GM19023 (cell line): ENCODE data around the gene GUCY2D.

Experiments
- ATAC-seq: cut with Tn5 transposase; IDR thresholded peaks from one replicate; pipeline ENCODE4 v1.9.1; 2021; ENCODE audit warnings: mild to moderate bottlenecking, moderate library complexity; ENCODE audit not compliant: unreplicated experiment

The GUCY2D gene

DNA sequence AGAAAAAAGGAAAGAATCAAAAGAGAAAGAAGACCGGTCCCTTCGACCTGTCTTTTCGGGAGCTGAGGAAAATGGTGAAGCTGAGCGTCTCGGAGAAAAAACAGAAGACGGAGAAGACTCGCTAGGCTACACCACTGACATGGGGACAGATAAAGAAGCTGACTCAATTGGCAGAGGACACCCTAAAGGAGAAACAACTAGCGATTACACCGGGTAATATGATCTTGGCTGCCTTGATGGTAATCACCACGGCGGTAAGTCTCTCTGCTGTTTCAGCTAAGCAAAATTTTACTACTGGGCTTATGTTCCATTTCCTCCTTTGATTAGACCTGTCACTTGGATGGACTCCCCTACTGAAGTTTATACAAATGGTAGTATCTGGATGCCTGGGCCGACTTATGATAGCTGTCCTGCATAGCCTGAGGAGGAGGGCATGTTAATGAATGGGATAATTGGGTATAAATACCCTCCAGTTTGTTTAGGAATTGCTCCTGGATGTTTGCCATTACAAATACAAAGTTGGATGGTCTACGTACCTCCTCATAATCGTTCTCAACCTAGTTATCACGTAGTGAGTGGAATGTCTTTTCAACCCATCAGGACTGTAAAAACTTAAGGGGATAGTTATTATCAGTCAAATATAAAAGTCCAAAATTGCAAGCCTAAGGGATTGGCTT, 60.5 kb downstream of the GUCY2D start:
- ATAC-seq = no peak

DNA sequence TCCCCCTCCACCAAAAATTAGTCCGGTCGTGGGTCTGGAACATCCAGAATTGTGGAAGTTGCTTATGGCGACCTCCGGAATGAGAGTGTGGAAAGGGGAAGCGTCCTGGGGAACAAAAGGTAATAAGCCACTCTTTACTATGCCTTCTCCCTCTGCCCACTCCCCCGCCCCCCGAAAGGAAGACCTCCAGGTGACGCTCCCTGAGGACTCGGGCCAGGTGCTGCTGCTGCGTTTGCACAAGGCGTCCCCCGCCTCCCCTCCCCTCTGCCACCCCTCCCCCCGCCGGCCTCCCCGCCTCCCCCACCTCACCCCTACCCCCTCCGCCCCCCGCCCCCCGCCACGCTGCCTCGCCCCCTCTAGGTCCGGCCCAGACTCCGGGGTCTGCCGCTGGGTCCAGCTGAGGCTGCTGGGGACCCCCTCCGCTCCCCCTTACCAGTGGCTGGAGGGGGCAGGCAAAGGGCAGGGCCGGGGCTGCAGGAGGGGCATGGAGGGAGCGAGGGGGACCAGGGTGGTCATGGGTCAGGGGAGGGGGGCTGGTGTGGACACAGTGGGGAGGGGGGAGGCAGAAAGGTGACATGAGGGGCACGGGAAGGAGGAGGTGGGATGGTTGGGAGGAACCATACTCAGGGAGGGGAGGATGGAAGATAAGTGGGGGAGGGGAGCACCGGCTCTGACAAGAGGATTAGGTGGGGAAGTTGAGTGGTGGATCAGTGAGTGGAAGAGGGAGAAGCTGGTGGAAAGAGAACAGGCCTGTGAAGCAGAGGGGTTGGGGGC, 61.5 kb downstream of the GUCY2D start:
- no peak for ATAC-seq

DNA sequence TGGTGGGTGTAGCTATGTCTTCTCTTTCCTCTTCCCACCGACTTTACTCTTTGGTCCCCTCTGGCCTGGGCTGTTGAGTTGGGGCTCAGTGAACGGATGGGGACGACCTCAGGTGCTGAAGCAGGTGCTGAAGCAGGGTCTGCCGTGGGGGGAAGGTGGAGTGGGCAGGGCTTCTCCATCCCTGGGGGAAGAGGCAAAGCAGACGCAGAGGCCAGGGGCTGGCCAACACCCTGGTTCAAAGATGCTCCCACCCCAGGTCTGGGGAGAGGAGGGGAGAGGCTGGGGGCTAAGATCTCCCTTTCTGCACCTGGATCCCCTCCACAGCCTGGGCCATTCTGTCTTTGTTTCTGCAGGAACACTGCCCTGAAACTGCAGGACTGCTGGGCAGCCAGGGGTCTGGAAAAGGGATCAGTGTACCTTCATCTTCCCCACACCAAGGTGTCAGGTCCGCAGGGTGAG, 62.2 kb downstream of the GUCY2D start:
- no peak for ATAC-seq

DNA sequence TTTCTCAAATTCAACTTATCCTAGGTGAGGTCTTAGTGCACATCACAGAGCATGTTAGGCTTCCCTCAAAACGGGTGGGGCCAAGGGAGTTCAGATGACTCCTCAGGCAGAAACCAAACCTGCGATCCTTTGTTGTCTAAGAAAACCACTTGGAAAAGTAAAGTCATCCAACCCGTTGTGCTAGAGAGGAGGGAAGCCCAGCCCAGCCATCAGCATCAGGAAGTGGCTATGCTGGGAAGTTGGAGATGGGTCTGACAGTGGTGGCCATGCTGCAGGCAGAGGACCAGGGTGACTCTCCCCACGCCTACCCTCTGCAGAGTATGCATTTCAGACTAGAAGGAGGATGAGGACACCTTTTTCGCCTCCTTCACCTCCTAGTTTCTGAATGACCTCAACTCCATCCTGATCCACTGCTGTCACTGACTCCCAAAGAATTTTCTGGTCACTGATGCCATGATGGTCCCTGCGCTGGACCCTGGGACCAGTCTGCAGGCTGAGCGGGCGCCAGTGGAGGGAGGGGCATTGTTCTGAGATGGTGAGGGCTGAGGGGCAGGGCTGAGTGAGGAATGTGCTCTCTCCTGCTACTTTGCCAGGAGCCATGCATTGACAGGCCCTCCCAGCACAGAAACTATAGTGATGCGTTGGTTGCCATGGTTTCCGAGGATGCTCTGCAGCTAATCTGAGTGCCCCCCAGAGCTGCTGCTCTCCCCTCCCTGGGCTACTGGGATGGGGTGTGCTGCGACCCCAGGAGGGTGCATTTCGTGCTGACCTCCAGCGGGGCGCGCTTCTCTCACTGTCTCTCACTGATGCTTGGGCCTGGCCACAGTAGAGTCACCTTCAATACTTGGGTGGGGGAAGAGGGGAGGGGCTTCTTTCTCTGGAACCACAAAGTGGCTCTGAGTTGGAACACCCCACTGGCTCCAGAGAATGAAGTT, 64.7 kb downstream of the GUCY2D start:
- ATAC-seq = no peak

DNA sequence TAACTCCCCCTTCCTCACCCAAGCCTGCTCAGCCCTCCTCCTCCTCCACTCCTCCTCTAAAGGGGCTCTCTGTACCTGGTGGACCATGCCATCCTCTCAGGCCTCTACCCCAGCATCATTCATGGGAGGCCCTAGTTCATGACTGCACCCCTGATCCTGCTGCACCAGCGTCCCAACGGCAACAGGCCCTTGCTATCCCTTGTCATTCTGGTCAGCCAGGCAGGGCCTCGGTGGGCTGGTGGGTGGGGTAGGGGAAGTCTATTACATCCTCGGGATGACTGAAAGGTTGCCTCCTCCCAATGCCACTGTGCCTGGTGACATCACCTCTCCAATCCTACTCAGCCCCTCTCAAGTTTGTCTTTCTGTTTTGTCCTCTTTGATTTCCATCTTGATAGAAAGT, 65.4 kb downstream of the GUCY2D start:
- ATAC-seq = no peak

DNA sequence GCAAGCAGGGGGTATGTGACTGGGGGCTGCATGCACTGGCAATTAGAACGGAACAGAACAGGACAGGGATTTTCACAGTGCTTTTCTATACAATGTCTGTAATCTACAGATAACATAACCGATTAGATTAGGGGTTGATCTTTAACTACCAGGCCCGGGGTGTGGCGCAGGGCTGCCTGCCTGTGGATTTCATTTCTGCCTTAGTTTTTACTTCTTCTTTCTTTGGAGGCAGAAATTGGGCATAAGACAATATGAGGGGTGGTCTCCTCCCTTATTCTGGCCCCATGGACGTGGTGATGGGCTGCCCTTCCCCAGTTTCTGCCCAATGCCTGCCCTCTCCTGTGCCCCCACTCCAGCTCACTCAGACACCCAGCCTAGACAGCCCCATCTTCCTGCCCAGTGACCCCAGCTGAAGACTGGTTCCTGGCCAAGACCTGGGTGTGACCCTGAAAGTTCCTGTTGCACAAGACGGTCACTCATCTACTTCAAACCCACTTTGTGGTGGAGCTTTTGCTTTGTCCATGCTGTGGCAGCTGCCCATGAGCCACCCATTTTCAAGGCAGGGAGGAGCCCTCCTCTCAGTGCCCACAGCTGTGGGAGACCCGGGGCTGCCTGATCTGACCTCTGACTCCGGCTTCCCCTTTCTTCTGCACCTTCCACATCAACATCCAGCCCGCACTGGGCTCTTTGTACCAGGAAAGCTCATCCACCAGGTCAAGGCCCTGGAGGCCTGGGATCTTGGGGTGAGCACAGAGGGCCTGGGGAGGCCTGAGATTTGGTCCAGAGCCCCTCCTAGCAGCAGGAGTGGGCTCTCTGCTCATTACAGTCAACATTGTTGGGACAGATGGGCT, 66.5 kb downstream of the GUCY2D start:
- no peak for ATAC-seq

DNA sequence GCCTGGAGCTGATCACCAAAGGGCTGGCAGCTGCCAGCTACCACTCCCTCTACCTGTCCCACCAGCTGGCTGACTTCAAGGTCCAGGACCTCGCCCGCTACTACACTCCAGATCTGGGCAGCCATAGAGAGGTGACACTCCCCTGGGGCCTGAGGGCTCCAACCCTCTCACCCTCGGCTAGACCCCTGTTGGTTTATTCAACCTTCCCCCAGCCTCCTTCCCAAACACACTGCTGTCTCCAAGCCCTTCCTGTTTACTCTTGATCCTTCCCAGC, 67.1 kb downstream of the GUCY2D start:
- ATAC-seq = no peak
